SK-N-SH (cell line): ENCODE data around the gene RAB20. TPM values are rescaled to one million over a fixed set of nuclear protein-coding genes. Genes with fewer than 3 reads are reported as not detected.

Experiments used
- CTCF ChIA-PET: fragments of 300-600, 350-600 bp; formaldehyde crosslinking; extraction: SDS; loops from one replicate; lab custom pipeline; 2021; lab: Yijun Ruan, JAX
- POLR2A ChIA-PET: fragments of 350-600 bp; sonication (Branson Sonifier 250); formaldehyde crosslinking; extraction: SDS; loops from one replicate; lab custom pipeline; 2020; ENCODE audit warnings: antibody characterized with exemption, inconsistent platforms; lab: Yijun Ruan, JAX
- DNase-seq: peaks from one replicate; pipeline ENCODE4 v3.0.0; 2012
- H2AFZ ChIP-seq: fragments of 200-600 bp; sonication (generic); 2 replicates; pipeline ENCODE4 v1.8.1; 2016; ENCODE audit warnings: antibody characterized with exemption, mild to moderate bottlenecking, low read depth
- H3F3A ChIP-seq: fragments of 200-600 bp; sonication (generic); replicated peaks from 2 replicates; pipeline ENCODE3; 2016; ENCODE audit warnings: antibody characterized with exemption, mild to moderate bottlenecking; ENCODE audit not compliant: insufficient read depth
- H3K27ac ChIP-seq, 2 experiments: fragments of 200-500 bp in 1 of 2; fragments of 200-600 bp in 1 of 2; sonication (Bioruptor generic) in 1 of 2; sonication (generic), shearing (Covaris generic) in 1 of 2; 2 replicates each; pipeline versions ENCODE4 v1.5.1 to v1.6.1; 2014 to 2016; ENCODE audit warnings: low read depth in 2 of 2, inconsistent platforms in 1 of 2, low read length in 1 of 2, mild to moderate bottlenecking in 1 of 2, mixed read lengths in 1 of 2
- H3K27me3 ChIP-seq: fragments of 200-600 bp; sonication (generic), shearing (Covaris generic); 2 replicates; pipeline ENCODE4 v1.6.1; 2016; ENCODE audit warnings: mixed run types; ENCODE audit not compliant: insufficient read depth
- H3K36me3 ChIP-seq, 2 experiments: fragments of 200-500 bp in 1 of 2; fragments of 200-600 bp in 1 of 2; sonication (Bioruptor generic) in 1 of 2; sonication (generic) in 1 of 2; replicated peaks in 1 of 2; 2 replicates each; pipeline versions ENCODE3 to v1.5.1; 2014 to 2016; ENCODE audit warnings: low read length in 1 of 2, mild to moderate bottlenecking in 1 of 2; ENCODE audit not compliant: insufficient read depth in 2 of 2, control insufficient read depth in 1 of 2
- H3K4me1 ChIP-seq, 2 experiments: fragments of 200-500 bp in 1 of 2; fragments of 200-600 bp in 1 of 2; sonication (Bioruptor generic) in 1 of 2; sonication (generic), shearing (Covaris generic) in 1 of 2; 2 replicates each; pipeline versions ENCODE4 v1.5.1 to v1.6.1; 2014 to 2016; ENCODE audit warnings: low read depth in 1 of 2, low read length in 1 of 2, mixed run types in 1 of 2; ENCODE audit not compliant: insufficient read depth in 2 of 2, control insufficient read depth in 1 of 2
- H3K4me2 ChIP-seq: fragments of 200-600 bp; sonication (generic), shearing (Covaris generic); 2 replicates; pipeline ENCODE4 v1.6.1; 2017; ENCODE audit warnings: mixed run types
- H3K4me3 ChIP-seq, 2 experiments: fragments of 200-500 bp in 1 of 2; fragments of 200-600 bp in 1 of 2; sonication (Bioruptor generic) in 1 of 2; sonication (generic), shearing (Covaris generic) in 1 of 2; 2 replicates each; pipeline versions ENCODE4 v1.5.1 to v1.8.1; 2014 to 2016; ENCODE audit warnings: low read depth in 2 of 2, inconsistent platforms in 1 of 2, low read length in 1 of 2, mild to moderate bottlenecking in 1 of 2, mixed read lengths in 1 of 2, moderate library complexity in 1 of 2
- H3K79me2 ChIP-seq: fragments of 200-600 bp; sonication (generic); 2 replicates; pipeline ENCODE4 v1.8.1; 2017; ENCODE audit warnings: mild to moderate bottlenecking; ENCODE audit not compliant: insufficient read depth
- H3K9ac ChIP-seq: fragments of 200-600 bp; sonication (generic); 2 replicates; pipeline ENCODE4 v1.6.1; 2017; ENCODE audit warnings: mixed run types
- H3K9me2 ChIP-seq: fragments of 200-600 bp; sonication (generic); 2 replicates; pipeline ENCODE4 v1.6.1; 2017; ENCODE audit warnings: mixed run types
- H3K9me3 ChIP-seq: fragments of 200-600 bp; sonication (generic); 2 replicates; pipeline ENCODE4 v1.6.1; 2017; ENCODE audit warnings: mixed run types, mild to moderate bottlenecking, moderate library complexity
- H4K20me1 ChIP-seq: fragments of 200-600 bp; sonication (generic); 2 replicates; pipeline ENCODE4 v1.6.1; 2017; ENCODE audit warnings: mild to moderate bottlenecking, mixed run types; ENCODE audit not compliant: insufficient read depth
- CHD2 ChIP-seq: fragments of 150-350 bp; IDR thresholded peaks from 2 replicates; pipeline ENCODE4 v1.6.1; 2018; ENCODE audit warnings: low read length; ENCODE audit not compliant: partially characterized antibody
- ELF1 ChIP-seq: IDR thresholded peaks from 2 replicates; pipeline ENCODE4 v1.4.0; 2012
- EP300 ChIP-seq, 2 experiments: IDR thresholded peaks; 2 replicates each; pipeline versions ENCODE4 v1.4.0 to v1.6.1; 2012; ENCODE audit warnings: borderline replicate concordance in 1 of 2, low read depth in 1 of 2, low read length in 1 of 2
- EZH2phosphoT487 ChIP-seq: fragments of 200-600 bp; sonication (generic); IDR thresholded peaks from 2 replicates; pipeline ENCODE4 v1.6.1; 2017; ENCODE audit warnings: low read depth, mixed run types, mild to moderate bottlenecking, antibody characterized with exemption, moderate library complexity, borderline replicate concordance
- FOXJ3 ChIP-seq: sonication (generic); formaldehyde crosslinking; IDR thresholded peaks from 2 replicates; pipeline ENCODE4 v1.5.1; 2020; ENCODE audit warnings: mild to moderate bottlenecking, missing genetic modification reagents
- GABPA ChIP-seq: IDR thresholded peaks from 2 replicates; pipeline ENCODE4 v1.4.0; 2012; ENCODE audit warnings: low read depth, mild to moderate bottlenecking
- GATA2 ChIP-seq: sonication (generic); formaldehyde crosslinking; IDR thresholded peaks from 2 replicates; pipeline ENCODE4 v1.5.0; 2020; ENCODE audit warnings: mild to moderate bottlenecking, missing genetic modification reagents
- MEF2A ChIP-seq: IDR thresholded peaks from 2 replicates; pipeline ENCODE4 v1.4.0; 2012; ENCODE audit warnings: low read depth, borderline replicate concordance
- MXI1 ChIP-seq: IDR thresholded peaks from 2 replicates; pipeline ENCODE4 v1.6.1; 2012; ENCODE audit warnings: mild to moderate bottlenecking, low read depth, low read length, improper control_type of control experiment
- NFIC ChIP-seq: IDR thresholded peaks from 2 replicates; pipeline ENCODE4 v1.4.0; 2012; ENCODE audit warnings: borderline replicate concordance
- NRF1 ChIP-seq: IDR thresholded peaks from 2 replicates; pipeline ENCODE4 v1.6.1; 2012; ENCODE audit warnings: low read depth, mild to moderate bottlenecking, low read length
- POLR2AphosphoS5 ChIP-seq: IDR thresholded peaks from 2 replicates; pipeline ENCODE4 v1.6.1; 2012; ENCODE audit warnings: low read depth, low read length
- RAD21 ChIP-seq: IDR thresholded peaks from 2 replicates; pipeline ENCODE4 v1.6.1; 2012; ENCODE audit warnings: mild to moderate bottlenecking, low read length
- RCOR1 ChIP-seq: fragments of 150-350 bp; IDR thresholded peaks from 2 replicates; pipeline ENCODE4 v1.6.1; 2017; ENCODE audit warnings: antibody characterized with exemption, low read length
- RFX5 ChIP-seq: IDR thresholded peaks from 2 replicates; pipeline ENCODE4 v1.6.1; 2012; ENCODE audit warnings: mild to moderate bottlenecking, improper control_type of control experiment, low read length
- SMC3 ChIP-seq: IDR thresholded peaks from 2 replicates; pipeline ENCODE4 v1.6.1; 2012; ENCODE audit warnings: low read depth, low read length, improper control_type of control experiment
- TAF1 ChIP-seq: IDR thresholded peaks from 2 replicates; pipeline ENCODE4 v1.6.1; 2012; ENCODE audit warnings: low read depth, mild to moderate bottlenecking, low read length, moderate library complexity, borderline replicate concordance
- TCF12 ChIP-seq: IDR thresholded peaks from 2 replicates; pipeline ENCODE4 v1.4.0; 2012
- TEAD4 ChIP-seq: IDR thresholded peaks from 2 replicates; pipeline ENCODE4 v1.4.0; 2012; ENCODE audit warnings: mild to moderate bottlenecking, borderline replicate concordance; ENCODE audit not compliant: insufficient read depth
- WGBS: methylation state at CpG from one replicate; pipeline ENCODE4 v1.1.6; 2017; ENCODE audit warnings: low lambda C conversion rate; 5-methylcytosine and 5-hydroxymethylcytosine counted together
- polyA plus RNA-seq, 3 experiments: library from polyadenylated mRNA; depleted of rRNA; stranded (reverse); fragments of >200 nt; gene quantifications; 2 replicates each; pipeline ENCODE4 v1.2.3, GENCODE V29; 2012
- TF ChIP-seq, protein P1 (sequence below): fragments of 150-350 bp; IDR thresholded peaks from 2 replicates; pipeline ENCODE4 v1.6.1; 2017; ENCODE audit warnings: antibody characterized with exemption, low read length, low read depth, borderline replicate concordance
- TF ChIP-seq, protein P2 (sequence below): fragments of 150-350 bp; IDR thresholded peaks from 2 replicates; pipeline ENCODE4 v1.6.1; 2016; ENCODE audit warnings: mild to moderate bottlenecking, low read depth, low read length
- TF ChIP-seq, protein P3 (sequence below): IDR thresholded peaks from 2 replicates; pipeline ENCODE4 v1.6.1; 2012; ENCODE audit warnings: mild to moderate bottlenecking, low read depth, low read length, moderate library complexity
- TF ChIP-seq, protein P4 (sequence below): IDR thresholded peaks from 2 replicates; pipeline ENCODE4 v1.4.0; 2012; ENCODE audit warnings: low read depth, borderline replicate concordance
- TF ChIP-seq, protein P5 (sequence below): IDR thresholded peaks from 2 replicates; pipeline ENCODE4 v1.4.0; 2012; ENCODE audit warnings: low read depth, borderline replicate concordance

The RAB20 gene, protein sequence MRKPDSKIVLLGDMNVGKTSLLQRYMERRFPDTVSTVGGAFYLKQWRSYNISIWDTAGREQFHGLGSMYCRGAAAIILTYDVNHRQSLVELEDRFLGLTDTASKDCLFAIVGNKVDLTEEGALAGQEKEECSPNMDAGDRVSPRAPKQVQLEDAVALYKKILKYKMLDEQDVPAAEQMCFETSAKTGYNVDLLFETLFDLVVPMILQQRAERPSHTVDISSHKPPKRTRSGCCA
- polyA plus RNA-seq (2012; rRNA removed): 4.9 and 5.2 TPM in 2 replicates
- polyA plus RNA-seq (2012; cell fraction: cytosol; rRNA removed): 4.8 and 5.3 TPM in 2 replicates
- 2.7 and 3.6 TPM in 2 replicates for polyA plus RNA-seq (2012; cell fraction: nucleus; rRNA removed)

DNA sequence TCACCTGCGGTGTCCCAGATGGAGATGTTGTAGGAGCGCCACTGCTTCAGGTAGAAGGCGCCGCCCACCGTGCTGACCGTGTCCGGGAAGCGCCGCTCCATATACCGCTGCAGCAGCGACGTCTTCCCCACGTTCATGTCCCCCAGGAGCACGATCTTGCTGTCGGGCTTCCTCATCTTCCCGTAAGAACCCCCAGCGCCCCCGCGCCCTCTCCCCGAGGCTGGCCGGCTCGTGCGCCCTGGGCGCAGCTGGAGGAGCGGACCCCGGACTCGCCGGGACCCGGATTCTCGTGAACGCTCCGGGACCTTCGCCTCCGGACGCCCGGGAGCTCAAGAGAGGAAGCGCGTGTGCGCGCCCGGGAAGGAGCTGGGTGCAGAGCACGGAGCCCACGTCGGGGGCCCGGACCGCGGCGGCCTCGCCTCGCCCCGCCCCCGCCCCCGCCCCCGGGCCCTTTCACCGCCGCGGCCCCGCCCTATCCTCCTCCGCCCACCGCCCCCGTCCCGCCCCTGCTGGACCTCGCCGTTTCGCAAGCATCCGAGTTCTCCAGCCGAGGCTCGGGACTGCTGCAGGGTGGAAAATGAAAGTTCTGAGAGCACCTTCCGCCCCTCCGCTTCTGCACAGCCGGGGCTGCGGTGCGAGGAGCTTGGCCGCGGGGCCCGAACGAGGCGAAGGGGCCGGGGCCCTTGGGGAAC lies at the start of gene RAB20:
Gene RAB20 (minus strand): TSS at position 379 of the 692 bp plus-strand sequence. CDS start 203 bp downstream, at position 176.
- Histone ChIP-seq H4K20me1 (no peaks in the 10 kb centered on the region), H3K4me1 (peaks cover 0 to 7% of the 10 kb centered on the region in 2 experiments; a peak in 1 of 4 replicates), H3K4me3 (peak within 1 kb of the TSS; percentile 66 to 75), H3F3A (peaks cover 15% of the 10 kb centered on the region), H3K9me2 (no peaks in the 10 kb centered on the region), H3K36me3 (no peaks in the 10 kb centered on the region), H3K9me3 (no peaks in the 10 kb centered on the region), H2AFZ (peak within 1 kb of the TSS; percentile 96), H3K4me2 (peak within 1 kb of the TSS; percentile 84), H3K27ac (peak within 1 kb of the TSS; percentile 36 to 55; a peak in 3 of 4 replicates), H3K9ac (peak within 1 kb of the TSS; percentile 67; the same call in 1 of the 2 replicates), H3K27me3 (no peaks in the 10 kb centered on the region), H3K79me2 (no peaks in the 10 kb centered on the region)
- POLR2A ChIA-PET: no interaction called here
- 0% methylated on average over 3 of the region's 79 CpGs for WGBS
- DNase-seq: peak; percentile 96
- CTCF ChIA-PET: interaction anchor here (0.6 to 1.5 kb wide), 8 partner anchors 9 to 340 kb away, joined by 3 to 4 read pairs (median 3); no protein-coding TSS in a partner anchor
- TF ChIP-seq RCOR1 (no peak), RFX5 (no peak), EZH2phosphoT487 (no peak), CHD2 (no peak), TAF1 (peak; percentile 25; the same call in 1 of the 2 replicates), NRF1 (no peak), GABPA (no peak), MEF2A (no peak), EP300 (IDR thresholded peaks at IDR 0.05; ENCODE audit: borderline replicate concordance in 1 of 2, low read depth in 1 of 2, low read length in 1 of 2) (no peak), FOXJ3 (CRISPR knock-in tag) (no peak), POLR2AphosphoS5 (peak; percentile 64), RAD21 (no peak), MXI1 (0 out of 2 replicates have a peak, but pooled peaks have one; percentile 29), NFIC (no peak), TCF12 (peak; percentile 7; the same call in 1 of the 2 replicates), SMC3 (no peak), ELF1 (no peak), TEAD4 (no peak), GATA2 (CRISPR knock-in tag) (no peak)
- TF ChIP-seq, protein P1, sequence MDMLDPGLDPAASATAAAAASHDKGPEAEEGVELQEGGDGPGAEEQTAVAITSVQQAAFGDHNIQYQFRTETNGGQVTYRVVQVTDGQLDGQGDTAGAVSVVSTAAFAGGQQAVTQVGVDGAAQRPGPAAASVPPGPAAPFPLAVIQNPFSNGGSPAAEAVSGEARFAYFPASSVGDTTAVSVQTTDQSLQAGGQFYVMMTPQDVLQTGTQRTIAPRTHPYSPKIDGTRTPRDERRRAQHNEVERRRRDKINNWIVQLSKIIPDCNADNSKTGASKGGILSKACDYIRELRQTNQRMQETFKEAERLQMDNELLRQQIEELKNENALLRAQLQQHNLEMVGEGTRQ: no peak
- TF ChIP-seq, protein P2, sequence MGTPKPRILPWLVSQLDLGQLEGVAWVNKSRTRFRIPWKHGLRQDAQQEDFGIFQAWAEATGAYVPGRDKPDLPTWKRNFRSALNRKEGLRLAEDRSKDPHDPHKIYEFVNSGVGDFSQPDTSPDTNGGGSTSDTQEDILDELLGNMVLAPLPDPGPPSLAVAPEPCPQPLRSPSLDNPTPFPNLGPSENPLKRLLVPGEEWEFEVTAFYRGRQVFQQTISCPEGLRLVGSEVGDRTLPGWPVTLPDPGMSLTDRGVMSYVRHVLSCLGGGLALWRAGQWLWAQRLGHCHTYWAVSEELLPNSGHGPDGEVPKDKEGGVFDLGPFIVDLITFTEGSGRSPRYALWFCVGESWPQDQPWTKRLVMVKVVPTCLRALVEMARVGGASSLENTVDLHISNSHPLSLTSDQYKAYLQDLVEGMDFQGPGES: no peak
- TF ChIP-seq, protein P3, sequence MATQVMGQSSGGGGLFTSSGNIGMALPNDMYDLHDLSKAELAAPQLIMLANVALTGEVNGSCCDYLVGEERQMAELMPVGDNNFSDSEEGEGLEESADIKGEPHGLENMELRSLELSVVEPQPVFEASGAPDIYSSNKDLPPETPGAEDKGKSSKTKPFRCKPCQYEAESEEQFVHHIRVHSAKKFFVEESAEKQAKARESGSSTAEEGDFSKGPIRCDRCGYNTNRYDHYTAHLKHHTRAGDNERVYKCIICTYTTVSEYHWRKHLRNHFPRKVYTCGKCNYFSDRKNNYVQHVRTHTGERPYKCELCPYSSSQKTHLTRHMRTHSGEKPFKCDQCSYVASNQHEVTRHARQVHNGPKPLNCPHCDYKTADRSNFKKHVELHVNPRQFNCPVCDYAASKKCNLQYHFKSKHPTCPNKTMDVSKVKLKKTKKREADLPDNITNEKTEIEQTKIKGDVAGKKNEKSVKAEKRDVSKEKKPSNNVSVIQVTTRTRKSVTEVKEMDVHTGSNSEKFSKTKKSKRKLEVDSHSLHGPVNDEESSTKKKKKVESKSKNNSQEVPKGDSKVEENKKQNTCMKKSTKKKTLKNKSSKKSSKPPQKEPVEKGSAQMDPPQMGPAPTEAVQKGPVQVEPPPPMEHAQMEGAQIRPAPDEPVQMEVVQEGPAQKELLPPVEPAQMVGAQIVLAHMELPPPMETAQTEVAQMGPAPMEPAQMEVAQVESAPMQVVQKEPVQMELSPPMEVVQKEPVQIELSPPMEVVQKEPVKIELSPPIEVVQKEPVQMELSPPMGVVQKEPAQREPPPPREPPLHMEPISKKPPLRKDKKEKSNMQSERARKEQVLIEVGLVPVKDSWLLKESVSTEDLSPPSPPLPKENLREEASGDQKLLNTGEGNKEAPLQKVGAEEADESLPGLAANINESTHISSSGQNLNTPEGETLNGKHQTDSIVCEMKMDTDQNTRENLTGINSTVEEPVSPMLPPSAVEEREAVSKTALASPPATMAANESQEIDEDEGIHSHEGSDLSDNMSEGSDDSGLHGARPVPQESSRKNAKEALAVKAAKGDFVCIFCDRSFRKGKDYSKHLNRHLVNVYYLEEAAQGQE: no peak
- TF ChIP-seq, protein P4, sequence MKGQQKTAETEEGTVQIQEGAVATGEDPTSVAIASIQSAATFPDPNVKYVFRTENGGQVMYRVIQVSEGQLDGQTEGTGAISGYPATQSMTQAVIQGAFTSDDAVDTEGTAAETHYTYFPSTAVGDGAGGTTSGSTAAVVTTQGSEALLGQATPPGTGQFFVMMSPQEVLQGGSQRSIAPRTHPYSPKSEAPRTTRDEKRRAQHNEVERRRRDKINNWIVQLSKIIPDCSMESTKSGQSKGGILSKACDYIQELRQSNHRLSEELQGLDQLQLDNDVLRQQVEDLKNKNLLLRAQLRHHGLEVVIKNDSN: no peak
- TF ChIP-seq, protein P5, sequence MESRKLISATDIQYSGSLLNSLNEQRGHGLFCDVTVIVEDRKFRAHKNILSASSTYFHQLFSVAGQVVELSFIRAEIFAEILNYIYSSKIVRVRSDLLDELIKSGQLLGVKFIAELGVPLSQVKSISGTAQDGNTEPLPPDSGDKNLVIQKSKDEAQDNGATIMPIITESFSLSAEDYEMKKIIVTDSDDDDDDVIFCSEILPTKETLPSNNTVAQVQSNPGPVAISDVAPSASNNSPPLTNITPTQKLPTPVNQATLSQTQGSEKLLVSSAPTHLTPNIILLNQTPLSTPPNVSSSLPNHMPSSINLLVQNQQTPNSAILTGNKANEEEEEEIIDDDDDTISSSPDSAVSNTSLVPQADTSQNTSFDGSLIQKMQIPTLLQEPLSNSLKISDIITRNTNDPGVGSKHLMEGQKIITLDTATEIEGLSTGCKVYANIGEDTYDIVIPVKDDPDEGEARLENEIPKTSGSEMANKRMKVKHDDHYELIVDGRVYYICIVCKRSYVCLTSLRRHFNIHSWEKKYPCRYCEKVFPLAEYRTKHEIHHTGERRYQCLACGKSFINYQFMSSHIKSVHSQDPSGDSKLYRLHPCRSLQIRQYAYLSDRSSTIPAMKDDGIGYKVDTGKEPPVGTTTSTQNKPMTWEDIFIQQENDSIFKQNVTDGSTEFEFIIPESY: no peak
